ENCODE data around the gene BPIFB6.

Gene BPIFB6

DNA sequence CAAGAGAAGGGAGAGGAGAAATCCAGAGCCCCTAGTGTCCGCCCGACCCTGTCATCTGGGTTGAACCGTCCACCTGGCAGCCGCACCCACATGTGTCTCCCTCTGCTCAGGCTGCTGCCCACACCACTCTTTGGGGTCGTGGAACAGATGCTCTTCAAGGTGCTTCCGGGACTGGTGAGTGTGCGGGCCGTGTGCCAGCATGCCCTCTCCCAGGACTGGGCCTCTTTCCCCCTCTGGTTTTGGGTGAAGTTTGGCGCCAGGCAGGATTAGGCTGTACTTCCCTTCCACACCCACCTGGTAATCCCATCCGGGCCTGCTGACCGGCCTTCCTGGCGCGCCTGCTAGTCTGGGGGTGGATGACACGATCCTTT is 30.2 kb downstream of the BPIFB6 start:
- DNase-seq (ENCODE audit: low read depth in 2 of 2) = no peak

DNA sequence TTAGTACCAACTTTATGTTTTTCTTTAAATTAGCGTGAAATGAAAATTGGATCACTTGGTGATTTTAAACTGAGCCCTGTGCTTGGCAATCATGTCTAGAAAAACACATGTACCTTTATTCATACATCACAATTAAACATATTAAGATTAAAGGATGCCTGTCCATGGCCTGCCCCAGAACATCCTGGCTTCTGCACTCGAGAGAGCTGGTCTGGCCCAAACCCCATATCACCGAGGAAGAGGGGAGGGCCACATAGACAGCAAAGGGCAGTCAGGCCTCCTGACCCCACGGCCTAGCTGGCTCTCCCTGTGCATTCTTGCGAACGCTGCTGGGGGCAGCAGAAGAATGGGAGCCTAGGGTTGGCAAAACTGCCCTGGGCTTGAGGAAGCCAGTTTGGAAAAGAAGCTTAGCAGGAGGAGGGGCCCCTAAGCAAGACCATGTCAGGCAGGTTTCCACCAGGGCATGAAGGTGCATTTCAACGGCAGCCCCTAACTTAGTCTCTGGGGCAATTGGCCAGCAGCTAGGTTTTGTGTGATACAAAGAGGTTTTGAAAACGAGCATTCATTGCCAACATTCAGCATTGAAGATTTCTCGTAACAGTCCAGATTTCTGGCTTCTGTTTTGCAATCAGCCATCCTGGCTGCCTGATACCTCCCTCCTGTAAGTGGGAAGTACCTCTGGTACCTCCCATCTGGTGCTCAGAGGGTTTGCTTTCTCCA is 30.8 kb downstream of the BPIFB6 start:
- no peak for DNase-seq (ENCODE audit: low read depth in 2 of 2)

DNA sequence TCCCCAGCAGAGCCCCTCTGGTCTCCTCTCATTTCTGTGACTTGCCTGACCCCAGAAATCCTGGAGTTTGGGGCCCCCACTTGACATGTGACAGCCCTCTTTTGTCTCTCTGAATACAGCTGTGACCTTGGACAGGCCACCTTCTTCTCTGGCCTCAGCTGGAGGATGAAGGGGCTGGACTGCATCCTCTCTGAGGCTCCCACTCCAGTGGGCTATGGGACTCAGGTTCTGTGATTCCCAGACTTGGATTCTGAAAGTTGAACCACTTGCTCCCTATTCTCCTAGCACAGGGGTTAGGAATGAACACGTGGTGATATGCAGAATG is 31.3 kb downstream of the BPIFB6 start:
- no peak for DNase-seq (ENCODE audit: low read depth in 2 of 2)

DNA sequence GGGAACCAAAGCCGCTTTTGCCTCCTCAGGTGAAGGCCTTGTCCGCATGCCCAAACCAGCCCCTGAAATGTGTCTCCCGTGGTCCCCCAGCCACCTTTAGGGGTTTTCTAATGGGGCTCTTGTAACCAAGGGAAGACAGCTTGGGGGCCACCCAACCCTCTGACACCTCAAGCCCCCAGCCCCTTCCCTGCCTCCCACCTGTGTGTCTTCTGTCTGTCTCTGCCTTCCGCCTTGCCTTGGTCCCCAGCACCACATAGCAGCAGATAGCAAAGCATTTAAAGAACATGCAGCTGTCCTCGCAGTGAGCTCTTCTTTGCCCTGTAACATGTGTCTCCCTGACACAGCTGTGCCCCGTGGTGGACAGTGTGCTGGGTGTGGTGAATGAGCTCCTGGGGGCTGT is 31.8 kb downstream of the BPIFB6 start:
- DNase-seq (ENCODE audit: low read depth in 2 of 2) = no peak

DNA sequence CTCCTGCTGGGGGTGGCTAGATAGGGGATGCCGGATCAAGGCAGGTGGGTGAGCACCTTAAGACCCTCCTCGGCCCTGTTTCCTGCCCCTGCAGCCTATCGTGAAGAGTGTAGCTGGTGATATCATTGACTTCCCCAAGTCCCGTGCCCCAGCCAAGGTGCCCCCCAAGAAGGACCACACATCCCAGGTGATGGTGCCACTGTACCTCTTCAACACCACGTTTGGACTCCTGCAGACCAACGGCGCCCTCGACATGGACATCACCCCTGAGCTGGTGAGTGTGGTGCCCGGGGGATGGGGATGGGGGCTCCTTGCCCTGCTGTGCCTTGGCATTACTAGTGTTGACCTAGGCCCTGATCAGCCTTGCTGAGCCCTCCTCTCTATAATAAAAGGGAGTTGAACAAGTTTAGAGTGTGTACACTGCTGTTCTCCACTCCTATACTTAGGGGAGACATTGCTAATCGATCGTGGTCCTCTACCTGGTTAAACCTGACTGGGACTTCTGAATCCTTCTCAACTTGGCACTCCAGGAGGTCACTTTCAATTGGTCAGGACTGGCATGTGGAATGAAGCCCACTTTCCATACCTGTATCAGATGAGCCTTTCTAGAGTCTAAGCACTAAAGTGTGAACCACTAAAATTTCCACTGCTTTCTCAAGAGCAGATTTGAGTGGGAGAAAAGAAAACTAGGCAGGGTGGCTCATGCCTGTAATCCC is 33.3 kb downstream of the BPIFB6 start:
- no peak for DNase-seq (ENCODE audit: low read depth in 2 of 2)

DNA sequence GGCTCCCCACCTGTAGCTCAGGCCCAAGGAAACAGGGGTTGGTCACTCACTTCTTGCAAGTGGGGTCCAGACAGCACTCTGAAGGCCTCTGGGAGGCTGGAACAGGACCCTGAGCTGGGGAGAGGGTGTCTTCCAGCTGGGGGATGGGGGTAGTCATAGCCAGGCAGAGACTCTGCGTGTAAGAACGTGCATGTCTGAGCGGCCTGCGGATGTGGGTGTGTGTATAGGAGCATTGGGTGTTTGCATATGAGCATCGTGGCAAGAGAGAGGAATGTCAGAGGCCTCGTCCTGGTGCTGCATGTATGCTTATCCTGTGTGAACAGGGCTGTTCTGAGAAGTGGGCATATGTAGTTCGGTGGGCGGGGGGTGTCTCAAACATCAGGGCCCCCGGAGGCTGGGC is 34.3 kb downstream of the BPIFB6 start:
- DNase-seq (ENCODE audit: low read depth in 2 of 2) = no peak

DNA sequence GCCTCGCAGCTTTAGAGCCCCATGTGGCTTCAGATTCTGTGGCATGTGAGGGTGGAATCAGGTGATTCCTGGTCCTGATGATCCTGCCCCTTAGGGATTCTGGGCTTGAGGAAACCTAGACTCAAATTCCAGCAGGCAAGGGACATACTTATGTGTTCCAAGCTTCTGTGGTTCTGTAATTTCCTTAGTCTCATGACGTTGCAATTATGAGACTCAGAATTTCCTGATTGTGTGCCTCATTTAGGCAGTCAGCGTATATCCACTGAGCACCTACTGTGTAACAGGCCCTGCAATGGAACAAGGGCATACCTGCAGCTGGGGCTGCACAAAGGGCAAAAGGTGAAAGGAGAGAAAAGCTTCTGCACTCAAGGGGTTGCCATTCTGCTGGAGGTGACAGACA is 36.4 kb downstream of the BPIFB6 start:
- DNase-seq (ENCODE audit: low read depth in 2 of 2) = no peak

DNA sequence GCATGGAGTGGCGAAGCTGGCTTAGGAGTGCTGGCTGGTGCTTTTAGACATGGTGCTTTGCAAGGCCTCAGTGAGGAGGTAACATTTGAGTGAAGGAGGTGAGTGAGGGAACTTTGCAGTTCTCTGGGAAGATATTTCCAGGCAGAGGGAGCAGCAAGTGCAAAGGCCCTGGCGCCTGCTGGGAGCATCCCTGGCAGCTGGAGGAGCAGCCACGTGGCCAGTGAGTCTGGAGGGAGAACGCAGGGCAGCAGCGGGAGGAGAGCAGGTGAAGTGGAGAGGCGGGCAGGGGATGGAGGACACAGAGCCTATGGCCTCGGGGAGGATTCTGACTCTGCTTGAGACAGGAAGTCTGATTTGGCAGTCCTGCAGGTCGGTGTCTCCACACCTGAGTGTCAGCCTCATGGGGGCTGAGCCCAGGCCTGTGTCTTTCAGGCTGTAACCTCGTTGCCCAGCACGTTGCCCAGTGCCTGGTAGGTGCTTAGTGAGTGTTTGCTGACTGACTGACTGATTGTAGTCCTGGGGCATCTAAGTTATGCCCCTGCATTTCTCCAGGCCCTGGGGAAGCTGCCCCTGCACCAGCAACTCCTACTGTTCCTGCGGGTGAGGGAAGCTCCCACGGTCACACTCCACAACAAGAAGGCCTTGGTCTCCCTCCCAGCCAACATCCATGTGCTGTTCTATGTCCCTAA is 36.9 kb downstream of the BPIFB6 start:
- no peak for DNase-seq (ENCODE audit: low read depth in 2 of 2)

DNA sequence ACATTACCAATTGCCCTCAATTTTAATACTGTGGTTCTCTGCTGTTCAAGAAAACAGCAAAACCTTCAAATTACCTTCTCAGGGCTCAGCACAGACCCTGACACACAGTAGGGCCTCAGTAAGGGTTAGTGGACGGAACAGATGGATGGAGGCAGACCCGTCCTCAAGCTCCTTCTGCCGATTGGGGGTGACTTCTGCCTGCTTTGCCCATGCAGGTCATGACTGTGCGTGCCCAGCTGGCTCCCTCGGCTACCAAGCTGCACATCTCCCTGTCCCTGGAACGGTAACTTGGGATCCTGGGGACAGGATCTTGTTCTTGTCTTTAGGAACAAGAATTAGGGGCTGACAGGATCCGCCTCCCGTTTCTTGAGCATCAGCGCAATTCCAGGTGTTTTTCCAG is 38.2 kb downstream of the BPIFB6 start:
- DNase-seq (ENCODE audit: low read depth in 2 of 2) = no peak

DNA sequence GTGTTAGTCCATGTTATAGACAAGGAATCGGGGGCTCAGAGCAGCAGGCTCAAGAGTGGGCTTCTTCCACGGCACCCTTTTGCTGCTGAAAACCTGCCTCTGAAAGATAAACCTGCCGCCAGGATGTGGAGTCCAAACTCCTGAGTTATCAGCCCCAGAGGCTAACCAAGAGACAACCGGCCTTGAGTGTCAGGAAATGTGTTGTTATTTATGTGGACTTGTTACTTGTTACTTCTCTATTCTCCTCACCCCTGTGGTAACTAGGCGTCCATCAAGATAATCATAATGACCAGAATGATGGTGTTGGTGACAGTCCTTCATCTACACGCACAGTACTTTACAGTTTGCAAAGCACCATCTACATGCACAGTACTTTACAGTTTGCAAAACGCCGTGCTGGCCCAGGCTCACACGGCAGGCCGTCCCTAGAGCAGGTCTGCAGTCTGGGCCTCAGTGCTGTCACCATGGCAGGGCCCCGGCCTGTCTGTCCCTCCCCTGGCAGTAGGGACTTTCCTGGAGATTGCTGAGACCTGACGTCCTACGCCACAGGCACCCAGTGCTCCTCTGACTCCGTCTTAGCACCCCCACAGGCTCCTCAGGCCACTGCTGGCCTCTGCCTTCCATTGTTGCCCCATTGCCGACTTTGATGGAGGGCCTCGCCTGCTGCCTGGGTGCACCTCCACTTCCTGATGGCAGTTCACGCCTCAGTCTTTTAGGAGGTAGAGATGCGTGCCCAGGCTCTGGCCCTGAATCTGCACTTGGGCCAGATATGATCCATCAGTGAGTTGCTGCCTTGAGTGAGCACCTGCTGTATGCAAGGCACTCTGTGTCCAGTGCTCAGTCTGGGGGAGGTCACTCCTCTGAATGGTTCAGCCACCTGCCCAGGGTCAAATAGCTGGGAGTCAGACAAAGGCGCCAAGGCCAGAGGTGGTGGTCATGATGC is 38.9 kb downstream of the BPIFB6 start:
- no peak for DNase-seq (ENCODE audit: low read depth in 2 of 2)

DNA sequence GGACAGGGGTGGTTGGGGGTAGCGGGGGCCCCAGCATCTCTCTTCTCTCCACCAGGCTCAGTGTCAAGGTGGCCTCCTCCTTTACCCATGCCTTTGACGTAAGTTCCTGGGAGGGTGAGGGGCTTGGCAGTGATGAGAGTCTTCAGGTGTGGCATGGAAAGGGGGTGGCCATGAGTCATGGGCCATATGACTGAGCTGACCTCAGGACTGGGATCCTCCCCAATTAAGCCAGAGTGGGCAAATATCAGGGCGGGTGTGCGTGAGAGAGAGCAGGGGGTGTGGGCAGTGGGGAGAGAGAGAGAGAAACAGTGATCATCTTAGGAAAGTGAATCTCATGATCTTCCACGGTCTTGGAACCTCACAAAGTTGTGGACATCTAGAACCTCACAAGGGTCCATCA is 39.8 kb downstream of the BPIFB6 start:
- DNase-seq (ENCODE audit: low read depth in 2 of 2) = no peak

DNA sequence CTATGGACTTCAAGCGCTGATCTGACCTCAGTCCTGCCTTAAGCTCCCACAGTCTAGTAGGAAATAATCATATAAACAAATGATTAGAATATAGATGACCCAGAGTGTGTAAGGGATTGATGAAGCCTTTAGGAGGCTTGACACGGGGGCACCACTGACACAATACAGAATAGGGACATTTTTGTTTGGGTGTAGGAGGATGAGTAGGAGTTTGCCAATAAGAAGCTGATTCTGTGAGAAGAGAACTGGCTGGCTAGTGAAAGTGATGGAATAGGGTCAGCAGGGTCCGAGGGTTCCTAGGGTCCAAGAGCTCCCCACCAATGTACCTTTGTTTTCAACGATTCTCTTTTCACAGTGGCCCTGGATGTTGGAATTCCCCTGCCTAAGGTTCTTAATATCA is 40.9 kb downstream of the BPIFB6 start:
- DNase-seq (ENCODE audit: low read depth in 2 of 2) = no peak

DNA sequence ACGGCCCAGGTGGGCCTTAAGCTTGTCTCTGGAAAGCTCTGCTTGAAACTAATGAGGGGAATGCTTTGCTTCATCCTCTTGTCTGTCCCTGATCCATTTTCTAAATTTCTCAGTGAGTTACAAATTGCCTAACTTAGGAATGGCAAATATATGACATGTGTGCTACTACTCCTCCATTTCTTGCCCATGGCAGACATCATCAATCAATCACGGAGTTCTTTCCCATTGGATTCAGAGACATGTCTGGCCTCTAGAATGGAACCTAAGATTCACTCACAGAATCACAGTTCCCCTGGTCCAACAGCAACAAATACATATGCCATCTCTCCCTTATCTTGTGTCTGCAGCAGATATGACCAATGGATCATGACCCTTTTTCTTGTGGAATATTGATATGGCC is 41.4 kb downstream of the BPIFB6 start:
- DNase-seq (ENCODE audit: low read depth in 2 of 2) = no peak

DNA sequence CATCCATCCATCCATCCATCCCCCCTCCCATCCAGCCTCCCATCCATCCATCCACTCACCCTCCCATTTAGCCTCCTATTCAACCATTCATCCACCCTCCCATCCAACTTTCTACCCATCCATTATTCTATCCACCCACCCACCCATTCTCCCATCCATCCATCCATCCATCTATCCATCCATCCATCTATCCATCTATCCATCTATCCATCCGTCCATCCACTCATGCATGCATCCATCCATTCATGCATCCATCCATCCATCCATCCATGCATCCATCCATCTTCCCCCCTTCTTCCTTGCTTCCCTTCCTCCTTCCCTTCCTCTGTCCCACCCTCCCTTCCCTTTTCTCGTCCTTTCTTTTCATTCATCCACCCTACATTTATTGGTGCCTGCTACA is 43.2 kb downstream of the BPIFB6 start:
- DNase-seq (ENCODE audit: low read depth in 2 of 2) = no peak

DNA sequence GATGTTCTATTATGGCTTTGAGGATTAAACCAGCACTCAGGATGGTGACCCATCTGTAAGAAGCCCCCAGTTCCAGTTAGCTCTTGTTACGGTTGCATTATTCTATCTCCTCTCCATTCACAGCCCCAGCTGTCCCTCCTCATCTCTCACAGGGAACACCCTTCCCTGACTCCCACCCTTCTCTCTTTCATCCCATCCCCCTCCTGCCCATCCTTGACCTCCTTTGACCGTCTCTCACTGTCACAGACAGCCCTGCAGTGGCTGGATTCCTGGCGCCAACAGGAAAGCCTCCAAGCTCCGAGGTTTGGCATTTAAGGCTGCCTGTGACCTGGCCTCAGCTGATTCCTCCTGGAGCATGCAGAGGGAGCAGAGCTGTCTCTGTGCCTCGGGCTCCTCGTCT is 43.8 kb downstream of the BPIFB6 start:
- DNase-seq (ENCODE audit: low read depth in 2 of 2) = no peak

DNA sequence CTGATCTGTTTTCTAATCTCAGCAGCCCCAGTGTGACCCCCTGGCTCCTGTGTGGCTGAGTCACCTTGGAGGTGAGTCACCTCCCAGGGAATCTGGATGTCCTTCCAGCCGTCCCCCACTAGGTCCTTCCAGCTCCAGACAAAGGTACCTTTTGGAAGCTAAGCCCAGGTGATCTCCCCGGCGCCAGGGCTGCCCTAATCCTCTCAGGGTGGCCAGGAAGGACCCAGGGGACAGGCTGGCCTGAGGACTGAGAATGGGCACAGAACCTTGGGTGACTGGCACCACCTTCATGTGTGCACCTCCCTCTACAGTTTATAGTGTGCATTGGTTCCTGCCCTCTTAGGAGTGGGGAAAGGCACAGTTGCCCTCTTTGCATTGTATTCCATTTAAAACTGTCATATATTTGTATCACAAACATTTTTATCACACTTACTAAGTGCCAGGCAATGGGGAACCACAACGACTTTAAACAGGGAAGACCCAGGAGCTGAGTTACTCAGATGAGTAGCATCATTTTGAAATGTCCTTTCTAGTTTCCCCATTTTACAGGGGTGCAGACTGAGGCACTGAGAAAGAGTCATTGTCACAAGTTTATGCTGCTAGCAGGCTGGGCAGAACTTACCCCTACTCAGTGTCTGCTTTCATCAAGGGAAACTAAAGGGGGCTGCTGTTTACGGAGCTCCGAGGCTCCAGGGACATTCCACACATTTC is 45.4 kb downstream of the BPIFB6 start:
- DNase-seq (ENCODE audit: low read depth in 2 of 2) = no peak

DNA sequence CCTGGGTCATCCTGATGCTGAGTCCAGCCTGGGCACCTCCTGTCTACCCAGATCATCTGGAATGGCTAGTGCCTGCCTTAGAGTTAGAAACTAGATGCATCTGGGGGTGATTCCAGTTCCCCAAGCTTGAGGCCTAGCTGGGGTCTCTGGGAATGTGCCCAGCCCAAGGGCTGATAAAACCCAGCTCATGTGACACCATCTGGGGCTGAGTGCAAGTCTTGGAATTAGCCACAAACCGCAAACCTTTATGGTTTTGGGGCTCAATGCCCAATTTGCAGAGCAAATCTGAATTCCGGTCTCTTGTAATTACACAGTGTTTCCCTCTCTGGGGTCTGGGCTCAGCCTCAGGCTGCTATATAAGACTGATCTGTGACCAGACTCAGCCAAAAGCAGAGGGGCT is 47.8 kb downstream of the BPIFB6 start, which contains the start of gene BPIFB4:
Gene BPIFB4 (plus strand): TSS at position 385 of the 400 bp plus-strand sequence. CDS start 1,884 bp downstream, outside the sequence.
- DNase-seq (ENCODE audit: low read depth in 2 of 2) = no peak

DNA sequence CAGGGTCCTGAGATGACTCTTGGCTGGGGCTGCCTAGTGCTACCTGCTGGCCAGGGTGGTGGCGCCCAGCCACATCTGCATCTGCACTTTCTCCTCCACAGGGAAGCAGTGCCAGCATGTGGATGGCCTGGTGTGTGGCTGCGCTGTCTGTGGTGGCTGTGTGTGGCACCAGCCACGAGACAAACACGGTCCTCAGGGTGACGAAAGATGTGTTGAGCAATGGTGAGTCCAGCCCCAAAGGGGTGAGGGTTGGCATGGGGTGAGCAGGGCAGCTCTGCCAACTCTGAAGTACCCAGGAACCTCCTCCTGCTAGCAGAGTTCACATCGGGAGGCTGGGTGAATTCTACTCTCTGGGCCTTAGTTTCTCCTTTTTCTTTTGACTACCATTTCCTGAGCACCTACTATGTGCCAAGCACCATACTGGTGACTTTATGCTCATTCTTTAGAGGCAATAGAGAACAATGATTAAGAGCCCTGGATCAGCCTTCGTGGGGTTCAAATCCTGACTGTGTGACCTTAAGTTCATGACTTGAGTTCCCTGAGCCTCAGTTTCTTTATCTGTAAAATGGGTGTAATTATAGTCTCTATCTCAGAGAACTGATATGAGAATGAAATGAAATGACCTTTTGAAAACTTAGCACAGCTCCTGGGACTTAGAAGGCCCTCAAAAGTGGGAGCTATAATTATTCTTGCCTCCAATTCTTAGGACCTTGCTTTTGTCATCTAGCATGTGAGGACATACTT is 50.1 kb downstream of the BPIFB6 start:
- DNase-seq (ENCODE audit: low read depth in 2 of 2) = no peak

DNA sequence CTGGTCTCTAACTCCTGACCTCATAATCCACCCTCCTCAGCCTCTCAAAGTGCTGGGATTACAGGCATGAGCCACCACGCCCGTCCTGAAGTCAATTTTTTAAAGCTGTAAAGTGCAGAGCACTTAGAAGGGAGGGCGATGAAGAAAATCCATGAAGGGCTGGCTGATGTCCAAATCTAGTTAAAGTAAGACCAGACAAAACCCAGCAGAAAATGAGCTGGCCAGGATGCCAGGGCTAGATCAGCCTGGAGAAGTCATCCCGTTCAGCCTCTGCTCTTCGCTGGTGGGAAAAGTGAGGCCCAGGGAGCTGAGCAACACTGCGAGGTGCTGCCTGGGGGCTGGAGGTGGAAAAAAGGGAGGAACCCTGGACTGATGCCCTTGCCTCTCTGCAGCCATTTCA is 51.1 kb downstream of the BPIFB6 start:
- no peak for DNase-seq (ENCODE audit: low read depth in 2 of 2)

DNA sequence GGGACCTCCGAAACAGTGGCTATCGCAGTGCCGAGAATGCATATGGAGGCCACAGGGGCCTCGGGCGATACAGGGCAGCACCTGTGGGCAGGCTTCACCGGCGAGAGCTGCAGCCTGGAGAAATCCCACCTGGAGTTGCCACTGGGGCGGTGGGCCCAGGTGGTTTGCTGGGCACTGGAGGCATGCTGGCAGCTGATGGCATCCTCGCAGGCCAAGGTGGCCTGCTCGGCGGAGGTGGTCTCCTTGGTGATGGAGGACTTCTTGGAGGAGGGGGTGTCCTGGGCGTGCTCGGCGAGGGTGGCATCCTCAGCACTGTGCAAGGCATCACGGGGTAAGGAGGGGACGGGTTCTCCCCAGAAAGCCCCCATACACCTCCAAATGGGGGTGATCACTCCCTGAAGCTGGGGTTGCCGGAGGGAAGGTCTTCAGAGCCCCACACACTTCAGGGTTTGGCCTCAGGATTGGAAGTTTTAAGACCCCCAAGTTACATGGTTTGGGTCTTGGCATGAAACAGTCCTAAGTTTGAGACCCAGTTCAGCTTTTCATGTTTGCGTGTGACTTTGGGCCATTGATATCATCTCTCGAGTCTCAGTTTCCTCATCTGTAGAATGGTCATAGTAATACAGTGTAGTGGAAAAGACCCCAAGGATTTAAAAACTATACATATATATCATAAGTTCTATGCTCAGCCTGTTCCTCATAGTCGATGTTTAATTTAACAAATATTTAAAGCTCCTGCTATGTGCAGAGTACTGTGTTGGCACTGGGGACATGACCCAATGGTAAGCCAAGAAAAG is 52.3 kb downstream of the BPIFB6 start:
- no peak for DNase-seq (ENCODE audit: low read depth in 2 of 2)
